OCI-LY1 (cell line): Measurements from ENCODE around the gene ZBTB20.

Experiments used
- CTCF ChIP-seq: fragments of 200-600 bp; sonication (generic), shearing (Covaris generic); IDR thresholded peaks from 2 replicates; pipeline ENCODE4 v1.5.1; 2017; ENCODE audit warnings: mild to moderate bottlenecking, antibody characterized with exemption, low read length, moderate library complexity, mixed read lengths
- EZH2 ChIP-seq: fragments of 200-600 bp; sonication (generic), shearing (Covaris generic); IDR thresholded peaks from 2 replicates; pipeline ENCODE4 v1.8.0; 2017; ENCODE audit warnings: borderline replicate concordance, mixed run types, mild to moderate bottlenecking, antibody characterized with exemption, low read length, moderate library complexity, mixed read lengths

- no peak for TF ChIP-seq EZH2
- TF ChIP-seq CTCF, result no peak
Measured at GRCh38 chr3:114632757-114633424, 514.2 kb downstream of the ZBTB20 start.
